NCI-H345 (cell line): ENCODE measurements around the gene RAX2.
"Not testable (repeated sequence)": the region's sequence is repeated elsewhere in the genome, so short reads cannot be mapped to it uniquely, and the experiment has no call there.

ENCODE experiments used
- DNase-seq: peaks from one replicate; lab custom pipeline; 2025; lab: John Stamatoyannopoulos, UW

RAX2 gene

DNA sequence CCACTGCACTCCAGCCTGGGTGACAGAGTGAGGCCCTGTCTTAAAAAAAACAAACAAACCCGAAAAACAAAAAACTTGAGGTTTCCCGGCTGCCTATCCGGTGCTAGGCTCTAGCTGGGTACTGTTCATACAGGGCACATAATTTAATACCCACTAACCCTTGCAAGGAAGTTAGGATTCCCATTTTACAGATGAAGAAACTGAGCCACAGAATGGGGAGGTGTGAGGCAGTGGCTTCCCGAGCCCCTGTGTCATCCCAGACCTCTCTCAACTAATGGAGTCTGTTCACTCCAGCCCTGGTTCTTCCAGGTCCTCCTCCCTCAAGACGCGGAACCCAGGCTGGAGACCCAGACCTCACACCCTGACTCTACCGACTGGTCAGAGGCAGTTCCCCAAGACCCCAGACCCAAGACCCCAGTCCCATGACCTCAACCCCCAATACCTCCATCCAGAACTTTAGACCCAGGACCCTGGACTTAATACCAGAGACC is 11.1 kb downstream of the RAX2 start:
- no peak for DNase-seq

DNA sequence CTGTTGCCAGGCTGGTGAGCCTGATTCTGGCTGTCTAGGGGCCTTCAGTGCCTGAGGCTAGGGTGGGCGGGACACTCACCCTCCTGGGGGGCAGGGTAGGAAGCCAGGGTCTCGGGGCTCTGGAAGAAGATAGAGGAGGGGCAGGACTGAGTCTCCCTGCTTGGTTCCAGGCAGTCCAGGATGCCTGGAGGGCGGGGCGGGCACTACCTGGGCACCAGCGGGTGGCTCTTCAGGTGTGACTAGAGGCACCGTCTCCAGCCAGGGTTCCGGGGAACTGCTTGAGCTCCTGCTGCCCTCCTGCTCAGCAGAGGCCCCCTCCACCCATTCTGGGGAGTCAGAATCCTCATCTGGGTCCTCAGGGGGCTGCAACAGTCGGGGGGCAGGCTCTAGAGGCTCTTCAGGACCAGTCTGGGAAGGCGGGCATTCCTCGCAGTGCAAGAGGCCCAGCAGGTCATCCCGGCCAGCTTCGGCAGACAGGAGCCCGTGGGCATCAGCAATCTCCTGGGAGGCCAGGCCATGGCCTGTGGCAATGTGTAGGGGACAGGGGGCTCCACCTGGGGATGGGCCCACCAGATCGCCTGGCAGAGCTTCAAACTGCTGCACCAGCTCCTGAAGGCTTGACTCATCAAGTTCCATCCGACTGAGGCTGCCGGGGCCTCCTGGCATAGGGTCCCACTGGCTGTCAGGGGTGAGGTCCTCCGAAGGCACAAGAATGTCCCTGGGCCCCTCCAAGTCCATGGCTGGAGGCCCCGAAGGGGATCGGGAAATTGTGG is 12.4 kb downstream of the RAX2 start:
- no peak for DNase-seq

DNA sequence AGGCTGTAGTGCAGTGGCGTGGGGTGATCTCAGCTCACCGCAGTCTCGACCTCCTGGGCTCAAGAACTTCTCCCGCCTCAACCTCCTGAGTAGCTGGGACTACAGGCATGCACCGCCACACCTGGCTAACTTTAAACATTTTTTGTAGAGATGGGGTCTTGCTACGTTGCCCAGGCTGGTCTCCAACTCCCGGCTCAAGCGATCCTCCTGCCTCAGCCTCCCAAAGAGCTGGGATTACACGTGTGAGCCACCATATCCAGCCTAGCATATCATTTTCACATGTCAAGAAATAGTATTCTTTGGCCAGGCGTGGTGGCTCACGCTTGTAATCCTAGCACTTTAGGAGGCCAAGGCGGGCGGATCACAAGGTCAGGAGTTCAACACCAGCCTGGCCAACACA is 13.7 kb downstream of the RAX2 start:
- DNase-seq, result not testable (repeated sequence)

DNA sequence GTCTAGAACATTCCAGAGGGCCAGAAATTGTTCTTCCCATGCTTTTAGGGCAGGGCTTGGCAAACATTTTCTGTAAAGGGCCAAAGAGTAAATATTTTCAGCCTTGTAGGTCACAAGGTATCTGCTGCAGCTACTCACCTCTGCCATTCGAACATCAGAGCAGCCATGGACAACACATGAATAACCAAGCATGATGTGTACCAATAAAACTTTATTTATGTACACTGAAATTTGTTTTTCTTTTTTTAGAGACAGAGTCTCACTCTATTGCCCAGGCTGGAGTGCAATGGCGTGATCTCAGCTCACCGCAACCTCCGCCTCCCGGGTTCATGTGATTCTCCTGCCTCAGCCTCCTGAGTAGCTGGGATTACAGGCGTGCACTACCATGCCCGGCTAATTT is 14.3 kb downstream of the RAX2 start:
- not testable (repeated sequence) for DNase-seq

DNA sequence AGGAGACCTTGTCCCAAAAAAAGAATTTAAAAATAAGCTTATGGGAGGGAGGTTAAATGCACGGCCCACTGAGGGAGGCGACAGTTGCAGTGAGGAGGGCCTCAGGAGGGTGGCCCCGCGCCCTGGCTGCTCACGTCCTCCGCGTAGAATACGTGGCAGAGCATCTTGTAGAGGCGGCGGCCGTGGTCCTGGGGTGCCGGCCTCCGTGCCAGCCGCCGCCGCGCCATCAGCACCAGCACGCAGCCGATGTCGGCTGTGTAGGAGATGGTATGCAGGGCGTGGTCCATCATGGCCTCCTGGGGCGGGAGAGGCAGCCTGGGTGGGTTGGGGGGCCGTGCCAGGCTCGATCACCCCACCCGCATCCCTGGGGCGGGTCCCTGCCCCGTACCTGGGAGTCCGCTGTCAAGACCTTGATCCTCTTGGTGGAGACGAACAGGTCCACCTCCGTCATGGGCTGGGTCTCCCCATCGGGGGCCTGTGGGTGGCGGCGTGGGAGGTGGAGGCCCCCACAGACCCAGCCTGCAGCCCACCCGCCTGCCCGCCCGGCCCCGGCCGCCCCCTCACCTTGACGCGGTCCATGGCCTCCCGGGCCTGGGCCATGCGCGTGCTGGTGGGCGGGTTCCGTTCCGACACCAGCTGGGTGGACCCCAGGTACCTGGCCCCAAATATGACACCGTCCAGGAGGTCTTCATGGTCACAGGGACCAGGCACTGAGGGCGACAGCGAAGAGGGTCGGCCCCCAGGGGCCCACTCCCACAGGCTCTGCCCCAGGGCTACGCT is 18.2 kb downstream of the RAX2 start:
- DNase-seq, result no peak

DNA sequence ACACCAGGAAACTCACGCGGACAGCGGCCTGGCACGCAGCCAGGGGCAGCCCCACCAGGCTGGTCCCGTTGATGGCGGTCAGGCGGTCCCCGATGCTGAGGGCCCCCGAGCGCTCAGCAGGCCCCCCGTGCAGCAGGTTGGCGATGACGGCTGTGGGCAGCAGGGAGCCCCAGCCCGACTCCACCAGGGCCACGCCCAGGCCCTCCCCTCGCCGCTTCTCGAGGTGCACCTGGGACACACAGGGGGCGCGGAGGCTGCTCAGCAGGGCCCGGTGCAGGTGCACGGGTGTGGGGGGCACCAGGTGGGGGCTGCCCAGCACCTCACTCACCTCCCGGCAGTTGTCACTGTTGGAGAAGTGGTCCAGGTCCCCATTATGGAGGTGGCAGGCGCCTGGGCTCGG is 19.5 kb downstream of the RAX2 start:
- no peak for DNase-seq

DNA sequence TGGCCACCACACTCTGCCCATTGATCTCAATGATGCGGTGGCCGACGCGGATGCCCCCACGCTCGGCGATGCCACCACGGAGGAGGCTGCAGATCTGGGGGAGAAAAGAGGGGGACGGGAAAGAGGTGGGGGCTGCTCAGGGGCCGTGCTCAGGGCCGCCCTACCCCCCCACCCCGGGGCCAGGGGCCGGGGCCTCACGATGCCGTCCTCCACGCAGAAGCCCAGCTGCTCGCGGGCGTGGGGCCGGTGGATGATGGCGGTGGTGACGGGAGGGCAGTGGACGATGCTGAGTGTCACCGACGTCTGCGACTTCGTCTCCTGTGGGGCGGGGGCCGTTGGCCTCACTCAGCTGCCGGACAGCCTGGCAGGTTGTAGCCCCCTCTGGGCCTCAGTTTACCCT is 20.8 kb downstream of the RAX2 start:
- DNase-seq, result no peak

DNA sequence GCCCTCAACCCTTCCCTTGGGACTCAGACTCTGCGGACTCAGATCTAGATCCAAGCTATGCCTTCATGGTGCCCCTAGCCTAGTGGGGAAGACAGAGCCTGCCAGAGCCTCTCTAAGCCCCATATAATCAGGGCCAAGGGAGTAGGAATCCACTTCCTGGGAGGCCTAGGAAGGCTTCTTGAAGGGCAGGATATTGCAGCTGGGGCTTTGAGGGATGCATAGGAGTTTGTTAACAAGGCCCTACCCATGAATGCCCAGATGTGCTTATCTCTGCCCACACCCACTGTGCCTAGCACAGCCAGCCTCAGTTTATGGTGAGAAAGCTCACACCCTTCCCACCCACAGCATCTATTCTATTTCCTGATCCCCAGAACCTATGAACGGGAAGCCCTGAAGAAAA is 21.8 kb downstream of the RAX2 start:
- no peak for DNase-seq

DNA sequence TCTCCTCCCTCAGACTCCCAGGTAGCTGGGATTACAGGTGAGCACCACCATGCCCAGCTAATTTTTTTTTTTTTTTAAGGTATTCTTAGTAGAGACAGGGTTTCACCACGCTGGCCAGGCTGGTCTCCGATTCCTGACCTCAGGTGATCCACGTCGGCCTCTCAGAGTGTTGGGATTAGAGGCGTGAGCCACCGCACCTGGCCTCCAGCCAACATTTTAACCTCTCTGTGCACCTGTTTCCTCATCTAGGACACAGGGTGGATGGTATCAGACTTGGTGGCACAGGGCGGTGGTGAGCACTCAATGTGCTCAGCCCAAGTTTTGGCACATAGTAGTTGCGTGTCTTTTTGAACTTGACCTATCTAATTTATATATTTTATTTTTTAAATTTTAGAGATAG is 23.1 kb downstream of the RAX2 start:
- no peak for DNase-seq

DNA sequence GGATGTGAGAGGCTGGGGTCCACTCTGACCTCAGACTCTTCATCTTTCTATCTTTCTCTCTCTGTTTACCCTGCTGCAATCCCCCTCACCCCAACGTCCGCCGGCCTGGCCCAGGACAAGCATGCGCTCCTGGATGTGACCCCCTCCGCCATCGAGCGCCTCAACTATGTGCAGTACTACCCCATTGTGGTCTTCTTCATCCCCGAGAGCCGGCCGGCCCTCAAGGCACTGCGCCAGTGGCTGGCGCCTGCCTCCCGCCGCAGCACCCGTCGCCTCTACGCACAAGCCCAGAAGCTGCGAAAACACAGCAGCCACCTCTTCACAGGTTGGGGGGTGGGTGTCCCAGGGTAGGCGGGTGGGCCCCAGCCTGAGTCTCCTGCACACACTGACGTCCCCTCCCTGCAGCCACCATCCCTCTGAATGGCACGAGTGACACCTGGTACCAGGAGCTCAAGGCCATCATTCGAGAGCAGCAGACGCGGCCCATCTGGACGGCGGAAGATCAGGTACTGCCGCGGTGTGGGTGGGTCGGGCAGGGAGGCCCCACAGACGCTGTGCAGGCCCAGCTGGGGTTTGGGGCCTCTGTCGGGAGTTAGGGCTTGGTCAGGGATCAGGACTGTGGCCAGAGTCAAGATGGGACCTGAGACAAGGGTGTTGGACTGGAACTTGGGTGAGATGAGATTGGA is 25.5 kb downstream of the RAX2 start:
- no peak for DNase-seq

DNA sequence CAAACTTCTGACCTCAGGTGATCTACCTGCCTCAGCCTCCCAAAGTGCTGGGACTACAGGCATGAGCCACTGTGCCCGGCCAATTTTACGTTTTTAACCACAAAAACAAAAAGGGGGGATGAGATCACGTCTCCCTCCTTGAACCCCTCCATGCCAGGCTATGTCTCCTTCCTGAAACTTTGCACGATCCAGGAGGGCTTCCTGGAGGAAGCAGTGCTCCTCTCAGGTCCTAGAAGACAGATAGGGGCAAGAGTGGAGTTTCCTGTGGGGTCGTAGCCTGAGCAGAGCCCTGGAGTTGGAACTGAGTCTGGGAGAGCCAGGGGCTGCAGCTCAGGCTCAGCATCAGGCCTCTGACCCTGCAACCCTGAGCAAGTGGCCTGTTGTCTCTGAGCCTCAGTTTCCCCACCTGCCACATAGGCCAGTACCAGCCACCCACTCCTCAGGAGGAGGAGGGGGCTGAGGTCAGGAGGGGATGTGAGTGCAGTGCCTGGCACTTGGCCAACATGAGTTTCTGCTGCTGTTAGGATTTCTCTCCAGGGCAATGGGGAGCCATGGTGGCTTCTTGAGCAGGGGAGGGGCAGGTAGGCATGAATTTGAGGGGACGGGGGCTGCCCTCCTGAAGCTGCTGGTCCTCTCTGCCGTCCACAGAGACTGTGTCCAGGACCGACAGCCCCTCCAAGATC is 26.5 kb downstream of the RAX2 start:
- DNase-seq, result no peak

DNA sequence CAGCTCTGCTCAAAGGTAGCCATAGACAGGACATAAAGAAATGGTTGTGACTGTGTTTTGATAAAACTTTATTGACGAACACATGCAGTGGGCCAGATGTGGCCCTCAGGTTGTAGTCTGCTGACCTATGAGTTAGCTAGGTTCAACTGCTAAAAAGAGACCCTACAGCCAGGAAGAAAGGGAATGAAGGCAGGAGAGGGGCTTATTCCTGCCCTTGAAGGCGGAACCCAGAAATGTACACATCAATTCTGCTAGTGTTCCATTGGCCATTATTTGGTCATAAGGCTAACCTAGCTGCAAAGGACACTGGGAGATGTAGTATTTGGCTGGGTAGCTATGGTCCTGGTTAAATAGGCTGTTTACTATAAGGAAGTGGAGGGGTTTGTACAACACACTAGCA is 28.5 kb downstream of the RAX2 start:
- no peak for DNase-seq

DNA sequence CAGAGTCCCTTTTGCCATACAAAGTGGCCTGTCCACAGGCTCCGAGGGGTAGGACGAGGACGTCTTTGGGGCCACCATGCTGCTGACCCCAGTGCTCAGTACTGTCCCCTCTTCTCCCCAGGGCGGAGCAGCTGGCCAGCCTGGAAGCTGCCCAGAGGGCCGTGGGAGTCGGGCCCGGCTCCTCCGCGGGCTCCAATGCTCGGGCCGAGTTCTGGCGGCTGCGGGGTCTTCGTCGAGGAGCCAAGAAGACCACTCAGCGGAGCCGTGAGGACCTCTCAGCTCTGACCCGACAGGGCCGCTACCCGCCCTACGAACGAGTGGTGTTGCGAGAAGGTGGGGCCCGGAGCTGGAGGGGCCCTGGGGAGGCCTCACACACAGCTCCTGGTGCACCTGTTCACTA is 31.6 kb downstream of the RAX2 start:
- DNase-seq, result no peak

DNA sequence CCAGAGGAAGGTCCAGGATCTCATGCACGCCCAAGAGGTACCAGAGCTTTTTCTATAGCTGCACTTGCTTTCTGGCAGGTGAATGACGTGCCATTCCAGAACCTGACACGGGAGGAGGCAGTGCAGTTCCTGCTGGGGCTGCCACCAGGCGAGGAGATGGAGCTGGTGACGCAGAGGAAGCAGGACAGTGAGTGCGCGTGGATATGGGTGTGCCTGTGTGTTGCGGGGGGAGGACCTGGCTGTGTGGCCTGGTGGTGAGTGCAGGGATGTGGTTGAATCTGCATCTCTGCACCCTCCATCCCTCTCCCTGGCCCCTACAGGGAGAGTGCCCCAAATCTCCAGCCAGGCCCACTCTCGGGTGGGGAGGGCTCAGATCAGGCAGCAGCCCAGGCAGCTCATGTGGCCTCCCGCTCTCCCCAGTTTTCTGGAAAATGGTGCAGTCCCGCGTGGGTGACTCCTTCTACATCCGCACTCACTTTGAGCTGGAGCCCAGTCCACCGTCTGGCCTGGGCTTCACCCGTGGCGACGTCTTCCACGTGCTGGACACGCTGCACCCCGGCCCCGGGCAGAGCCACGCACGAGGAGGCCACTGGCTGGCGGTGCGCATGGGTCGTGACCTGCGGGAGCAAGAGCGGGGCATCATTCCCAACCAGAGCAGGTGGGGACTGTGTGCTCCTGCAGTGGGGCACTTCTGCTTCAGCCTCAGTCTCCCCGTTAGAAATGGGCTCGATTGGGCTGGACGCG is 33.4 kb downstream of the RAX2 start:
- DNase-seq, result no peak

DNA sequence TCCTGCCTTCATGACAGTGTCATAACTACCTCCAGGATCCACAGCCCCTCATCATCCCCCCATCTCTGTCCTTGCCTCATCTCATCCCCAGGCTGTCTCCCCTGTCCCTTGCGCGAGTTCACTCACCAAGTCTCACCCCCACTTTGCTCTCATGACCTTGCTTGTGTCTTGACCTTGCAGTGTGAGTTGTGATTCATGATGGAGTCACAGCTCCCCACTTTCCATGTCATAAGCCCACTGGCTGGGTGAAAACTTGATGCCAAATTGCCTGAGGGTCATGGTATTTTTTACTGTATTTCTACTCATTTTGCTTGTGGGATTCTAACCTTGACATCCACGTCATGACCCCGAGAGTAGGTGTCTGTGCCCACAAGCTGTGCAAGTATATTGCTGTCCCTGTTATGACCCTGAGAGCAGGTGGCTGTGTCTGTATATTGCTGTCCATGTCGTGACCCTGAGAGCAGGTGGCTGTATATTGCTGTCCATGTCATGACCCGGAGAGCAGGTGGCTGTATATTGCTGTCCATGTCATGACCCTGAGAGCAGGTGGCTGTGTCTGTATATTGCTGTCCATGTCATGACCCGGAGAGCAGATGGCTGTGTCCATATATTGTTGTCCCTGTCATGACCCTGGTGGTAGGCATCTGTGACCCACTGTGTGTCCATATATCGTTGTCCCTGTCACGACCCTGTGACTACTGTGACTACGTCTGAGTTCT is 34.4 kb downstream of the RAX2 start:
- no peak for DNase-seq

DNA sequence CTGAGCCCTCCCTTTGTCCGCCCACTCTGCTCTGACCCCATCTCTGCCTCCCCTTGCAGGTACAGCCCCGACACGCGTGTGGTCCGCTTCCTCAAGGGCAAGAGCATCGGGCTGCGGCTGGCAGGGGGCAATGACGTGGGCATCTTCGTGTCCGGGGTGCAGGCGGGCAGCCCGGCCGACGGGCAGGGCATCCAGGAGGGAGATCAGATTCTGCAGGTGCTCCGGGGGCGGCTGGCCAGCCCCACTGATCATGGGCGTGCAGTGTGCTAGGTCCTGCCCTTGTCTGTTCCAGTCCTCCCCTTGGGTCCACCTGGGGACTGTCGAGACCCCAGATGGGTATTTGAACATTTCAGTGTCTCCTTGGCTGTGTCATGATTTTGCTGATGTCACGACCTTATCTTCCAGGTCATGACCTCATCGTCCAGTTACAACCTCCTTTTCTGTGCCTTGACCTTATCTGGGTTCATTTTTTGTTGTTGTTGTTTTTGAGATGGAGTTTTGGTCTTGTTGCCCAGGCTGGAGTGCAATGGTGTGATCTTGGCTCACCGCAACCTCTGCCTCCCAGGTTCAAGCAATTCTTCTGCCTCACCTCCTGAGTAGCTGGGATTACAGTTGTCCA is 35.8 kb downstream of the RAX2 start:
- no peak for DNase-seq

DNA sequence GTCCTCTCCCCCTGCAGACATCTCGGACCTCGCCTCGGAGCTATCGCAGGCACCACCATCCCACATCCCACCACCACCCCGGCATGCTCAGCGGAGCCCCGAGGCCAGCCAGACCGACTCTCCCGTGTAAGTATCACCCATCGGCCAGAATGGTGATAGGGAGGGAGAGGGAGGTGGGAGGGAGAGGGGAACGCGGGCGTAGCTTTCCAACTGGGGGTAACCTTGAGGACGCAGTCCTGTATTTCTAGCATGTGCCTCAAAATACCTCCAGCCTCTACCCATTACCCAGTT is 37.8 kb downstream of the RAX2 start:
- DNase-seq, result no peak

DNA sequence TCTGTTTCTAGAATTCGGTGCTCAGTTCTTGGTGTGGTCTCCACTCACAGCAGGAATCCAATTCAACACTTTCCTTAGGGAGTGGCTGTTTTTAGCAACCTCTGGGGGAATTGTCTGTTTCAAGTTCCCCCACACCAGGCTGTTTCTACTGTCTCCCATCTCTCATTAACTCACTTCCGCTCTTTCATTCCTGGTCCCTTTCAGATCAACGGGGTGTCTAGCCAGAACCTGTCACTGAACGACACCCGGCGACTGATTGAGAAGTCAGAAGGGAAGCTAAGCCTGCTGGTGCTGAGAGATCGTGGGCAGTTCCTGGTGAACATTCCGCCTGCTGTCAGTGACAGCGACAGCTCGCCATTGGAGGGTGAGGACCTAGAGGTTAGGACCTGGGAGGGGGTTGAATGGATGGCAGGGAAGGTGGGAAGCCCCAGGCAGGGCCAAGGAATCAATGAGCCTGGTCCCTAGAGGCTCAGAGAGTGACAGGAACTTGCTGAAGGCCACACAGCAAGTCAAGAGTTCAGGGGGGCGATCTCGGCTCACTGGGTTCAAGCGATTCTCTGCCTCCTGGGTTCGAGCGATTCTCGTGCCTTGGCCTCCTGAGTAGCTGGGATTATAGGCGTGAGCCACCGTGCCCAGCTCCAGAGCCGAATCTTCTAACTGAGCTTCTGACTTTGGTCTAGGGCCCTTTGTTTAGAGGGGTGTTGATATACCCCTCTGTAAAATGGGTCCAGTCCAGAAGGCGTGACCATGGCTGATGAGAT is 38.3 kb downstream of the RAX2 start:
- no peak for DNase-seq

DNA sequence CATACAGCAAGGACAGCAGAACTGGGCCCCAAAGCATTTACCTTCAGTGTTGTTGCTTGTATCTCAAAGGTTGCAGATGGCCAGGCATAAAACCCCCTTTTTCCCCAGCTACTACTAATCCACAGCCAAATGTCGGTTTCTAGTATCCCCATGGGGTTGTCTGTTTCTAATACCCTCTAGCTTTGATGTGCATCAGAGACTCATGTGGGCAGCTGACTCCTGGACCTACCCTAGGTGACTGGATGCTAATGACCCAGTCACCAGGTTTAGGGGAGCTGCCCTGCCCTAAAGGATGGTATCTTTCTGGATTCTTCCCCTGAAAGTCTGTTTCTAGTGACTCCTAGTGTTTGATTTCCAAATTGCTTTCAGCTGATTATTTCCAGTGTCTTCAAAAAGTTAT is 39.9 kb downstream of the RAX2 start:
- DNase-seq, result no peak

DNA sequence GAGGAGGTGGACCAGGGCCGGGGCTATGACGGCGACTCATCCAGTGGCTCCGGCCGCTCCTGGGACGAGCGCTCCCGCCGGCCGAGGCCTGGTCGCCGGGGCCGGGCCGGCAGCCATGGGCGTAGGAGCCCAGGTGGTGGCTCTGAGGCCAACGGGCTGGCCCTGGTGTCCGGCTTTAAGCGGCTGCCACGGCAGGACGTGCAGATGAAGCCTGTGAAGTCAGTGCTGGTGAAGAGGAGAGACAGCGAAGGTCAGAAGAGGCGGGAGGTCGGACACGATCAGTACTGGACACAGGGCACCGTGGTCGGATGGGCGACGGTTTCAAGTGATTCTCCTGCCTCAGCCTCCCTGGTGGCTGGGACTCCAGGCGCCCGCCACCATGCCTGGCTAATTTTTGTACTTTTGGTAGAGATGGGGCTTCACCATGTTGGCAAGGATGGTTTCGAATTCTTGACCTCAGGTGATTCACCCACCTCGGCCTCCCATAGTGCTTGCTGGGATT is 41.5 kb downstream of the RAX2 start:
- no peak for DNase-seq
